Activated gamma-delta T cell (primary cell): ENCODE data around the gene KLHL30.

Experiments used
- DNase-seq: peaks from one replicate; lab custom pipeline; 2025; lab: John Stamatoyannopoulos, UW
- total RNA-seq, 2 donors: gene quantifications; one replicate each; lab custom pipeline; 2026; lab: John Stamatoyannopoulos, UW

Gene KLHL30
- 0 to 0.09 reads per million in 2 donors for total RNA-seq

GRCh38 chr2:238138331-238139195 lies at the start of gene KLHL30:
KLHL30 (plus strand) TSS chr2:238138668; CDS start chr2:238140755, 2,087 bp downstream.
- DNase-seq = no peak

DNA sequence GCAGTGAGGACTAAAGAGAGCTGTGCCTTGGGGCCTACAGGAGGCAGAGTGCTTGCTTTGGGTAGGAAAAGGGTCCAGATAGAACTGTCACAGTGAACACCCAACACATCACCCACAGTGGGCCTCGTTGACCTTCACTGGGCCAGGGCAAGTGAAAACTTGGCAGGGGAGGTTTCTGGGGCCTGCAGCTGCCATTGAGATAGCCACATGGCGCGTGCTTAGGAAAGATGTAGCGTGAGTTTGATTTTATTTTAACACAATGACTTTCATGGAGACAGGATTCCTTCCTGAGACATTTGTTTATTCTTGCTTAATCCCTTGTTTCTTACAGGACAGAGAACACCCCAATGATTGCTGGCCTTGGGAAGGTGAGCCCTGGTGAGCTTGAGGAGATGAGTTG lies 47.6 kb upstream of the KLHL30 start:
- no peak for DNase-seq

GRCh38 chr2:238091436-238092060 lies 46.9 kb upstream of the KLHL30 start:
- DNase-seq = no peak

DNA sequence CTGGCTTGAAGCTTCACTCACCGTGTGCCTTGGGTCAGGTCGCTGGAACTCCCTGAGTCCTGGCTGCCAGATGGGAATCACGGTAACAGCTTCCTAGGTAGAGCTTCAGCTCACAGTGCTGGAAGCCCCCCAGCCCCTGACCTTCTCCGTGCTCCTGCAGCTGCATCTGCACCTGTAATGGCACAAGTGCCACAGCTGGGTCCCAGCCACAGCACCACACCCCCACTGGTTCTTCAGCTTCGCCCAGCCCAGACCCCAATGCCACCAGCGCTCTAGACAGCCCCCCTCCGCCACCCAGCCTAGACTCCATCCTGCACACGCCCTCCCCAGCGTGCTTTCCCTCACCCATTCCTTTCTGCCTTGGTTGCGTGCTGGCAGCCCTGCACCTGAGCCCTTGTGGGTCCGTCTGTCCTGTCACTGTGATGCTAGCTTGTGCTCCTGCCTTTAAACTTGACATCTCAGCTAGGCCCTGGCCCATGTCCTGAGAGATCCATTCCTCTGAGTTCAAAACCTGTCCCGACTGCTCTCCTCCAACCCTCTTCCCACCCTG lies 45.9 kb upstream of the KLHL30 start:
- DNase-seq = no peak

DNA sequence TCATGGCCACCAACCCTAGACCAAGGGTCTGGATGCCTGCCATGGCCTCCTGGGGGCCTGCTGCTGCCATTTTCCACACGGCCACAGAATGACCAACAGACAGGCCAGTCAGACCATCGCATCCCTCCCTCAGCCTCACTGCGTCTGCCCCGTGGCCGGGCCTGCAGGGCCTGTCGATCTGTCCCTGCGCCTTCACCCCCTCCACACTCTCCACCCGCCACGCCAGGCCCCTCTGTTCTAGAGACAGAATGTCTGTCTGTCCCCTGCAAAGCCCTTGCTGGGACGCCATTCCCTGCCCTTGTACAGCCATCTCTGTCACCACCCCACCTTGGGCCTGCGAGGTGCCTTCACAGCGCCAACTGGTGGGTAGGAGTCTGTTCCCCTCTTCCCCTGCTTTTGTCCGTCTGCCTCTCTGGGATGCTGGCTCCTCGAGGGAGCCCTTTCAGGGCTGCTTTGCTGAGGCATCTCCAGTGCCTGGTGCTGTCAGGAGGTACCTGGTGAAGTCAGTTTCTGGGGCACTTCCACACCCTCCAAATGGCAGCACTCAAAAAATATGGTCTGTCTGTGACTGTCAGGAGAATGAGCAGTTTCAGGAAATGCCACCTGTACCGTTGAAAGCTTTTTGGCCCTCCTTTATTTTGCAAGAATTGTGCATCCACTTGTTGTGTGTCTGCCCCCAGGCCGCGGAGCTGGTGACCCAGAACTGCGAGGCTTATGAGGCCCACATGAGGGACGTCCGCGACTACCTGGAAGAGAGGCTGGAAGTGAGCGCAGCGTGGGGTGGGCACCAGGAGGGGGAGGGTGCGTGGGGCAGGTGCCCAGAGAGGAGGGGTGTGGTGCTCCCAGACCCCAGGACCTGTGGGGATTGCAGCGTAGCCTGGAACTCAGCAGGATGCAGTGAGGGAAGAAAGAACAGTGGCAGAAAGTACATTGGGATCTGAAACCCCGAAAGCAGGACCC lies 45.0 kb upstream of the KLHL30 start:
- DNase-seq = no peak

GRCh38 chr2:238094438-238095022 lies 43.9 kb upstream of the KLHL30 start:
- no peak for DNase-seq

DNA sequence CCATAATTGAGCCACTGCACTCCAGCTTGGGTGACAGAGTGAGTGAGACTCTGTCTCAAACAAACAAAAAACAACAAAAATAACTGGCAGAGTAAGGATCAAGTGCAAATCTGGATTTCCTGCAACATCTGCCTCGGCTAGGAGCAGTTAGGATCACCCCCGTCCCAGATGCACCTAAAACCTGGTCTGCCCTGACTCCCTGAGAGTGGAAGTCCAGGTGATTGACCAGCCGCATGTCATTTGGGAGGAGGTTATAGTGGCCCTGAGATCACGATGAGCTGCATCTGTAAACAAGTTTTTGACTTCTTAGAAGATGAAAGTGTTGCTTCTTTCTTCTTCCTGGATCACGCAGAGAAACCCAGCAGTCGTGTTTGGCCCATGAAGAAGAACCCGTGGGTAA lies 43.3 kb upstream of the KLHL30 start:
- no peak for DNase-seq

GRCh38 chr2:238096311-238097011 lies 42.0 kb upstream of the KLHL30 start:
- no peak for DNase-seq

GRCh38 chr2:238097201-238097987 lies 41.1 kb upstream of the KLHL30 start:
- no peak for DNase-seq

GRCh38 chr2:238097988-238098871 lies 40.2 kb upstream of the KLHL30 start:
- DNase-seq = no peak

DNA sequence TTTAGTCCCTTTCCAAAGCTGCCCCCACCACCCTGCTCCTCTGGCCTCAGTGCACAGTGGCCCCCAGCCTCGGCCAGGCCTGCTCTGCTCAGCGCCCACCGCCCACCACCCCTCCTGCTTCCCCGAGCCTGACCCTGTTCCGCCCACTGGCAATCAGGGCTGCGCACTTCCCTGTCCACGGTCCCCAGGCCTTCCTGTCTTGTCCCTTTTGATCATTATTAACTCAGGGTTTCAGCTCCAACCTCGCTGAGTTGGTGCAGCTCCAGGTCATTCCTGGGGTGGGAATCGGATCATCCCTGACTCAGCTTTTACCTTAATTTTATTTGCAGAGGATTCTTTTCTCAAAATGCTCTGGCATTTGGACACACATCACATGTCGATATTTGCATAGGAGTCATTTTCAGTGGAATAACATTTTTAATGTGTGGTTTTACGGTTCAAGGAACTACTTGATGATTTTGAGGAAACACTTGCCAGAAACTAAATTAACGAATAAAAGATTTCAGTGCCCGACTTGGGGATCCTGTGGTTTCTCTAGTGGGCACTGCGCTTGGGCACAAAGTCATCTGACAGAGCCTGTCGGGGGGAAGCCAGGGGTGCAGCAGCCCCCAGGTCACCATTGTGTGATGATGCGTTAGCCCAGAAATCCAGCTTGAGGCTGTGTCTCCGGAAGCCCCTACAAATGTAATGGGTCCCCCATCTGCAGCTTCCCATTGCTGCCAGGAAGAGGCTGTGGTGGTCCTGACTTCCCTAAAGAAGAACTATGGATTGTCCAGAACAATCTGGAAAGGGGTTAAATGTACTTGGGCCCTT lies 39.4 kb upstream of the KLHL30 start:
- DNase-seq = no peak

- DNase-seq = no peak
Measured at GRCh38 chr2:238099714-238100048, 38.8 kb upstream of the KLHL30 start.

DNA sequence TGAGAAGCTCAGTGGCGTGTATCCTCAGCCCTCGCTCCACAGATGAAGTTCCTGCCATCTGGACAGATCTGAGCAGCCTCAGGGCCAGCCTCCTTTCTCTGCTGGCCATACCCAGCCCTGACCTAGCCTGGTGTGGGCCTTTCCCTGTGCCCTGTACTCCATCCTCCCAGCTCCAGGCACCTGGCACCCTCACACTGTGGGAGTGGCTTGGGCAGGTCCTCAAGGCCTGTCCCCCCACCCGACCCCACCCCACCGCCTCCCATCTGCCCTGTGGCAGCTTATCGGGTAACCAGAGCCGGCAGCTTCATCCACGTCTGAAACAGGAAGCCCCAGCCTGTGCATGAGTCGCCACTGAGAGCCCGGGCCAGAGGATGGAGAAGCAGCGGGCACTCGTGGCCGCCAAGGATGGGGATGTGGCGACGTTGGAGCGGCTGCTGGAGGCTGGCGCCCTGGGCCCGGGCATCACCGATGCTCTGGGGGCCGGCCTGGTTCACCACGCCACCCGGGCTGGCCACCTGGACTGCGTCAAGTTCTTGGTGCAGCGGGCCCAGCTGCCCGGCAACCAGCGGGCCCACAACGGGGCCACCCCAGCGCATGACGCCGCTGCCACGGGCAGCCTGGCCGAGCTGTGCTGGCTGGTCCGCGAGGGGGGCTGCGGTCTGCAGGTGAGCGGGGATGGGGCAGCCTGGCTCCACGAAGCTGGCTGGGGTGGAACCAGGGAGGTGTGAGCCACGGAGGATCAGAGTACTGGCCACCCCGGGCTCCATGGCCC lies 38.2 kb upstream of the KLHL30 start, which contains the start of gene ESPNL:
Gene ESPNL, plus strand, starts transcription at position 292 of the 772 bp plus-strand sequence. Its CDS starts 80 bp downstream, at position 372.
- DNase-seq = no peak

GRCh38 chr2:238100821-238101771 lies 37.4 kb upstream of the KLHL30 start:
- no peak for DNase-seq

GRCh38 chr2:238101891-238102841 lies 36.3 kb upstream of the KLHL30 start:
- no peak for DNase-seq
